Body of pancreas (tissue), 4 donors: Measurements from ENCODE around the gene TUBGCP6.

Experiments used
- POLR2A ChIP-seq, 3 donors: fragments of 450-650 bp; IDR thresholded peaks; one replicate each; pipeline ENCODE4 v1.6.1; 2016; ENCODE audit warnings: antibody characterized with exemption in 3 of 3, mild to moderate bottlenecking in 2 of 3
- TF ChIP-seq, protein P1 (sequence below), 7 experiments: fragments of 450-650 bp in 4 of 7; fragments of 200-600 bp in 3 of 7; sonication (generic) in 3 of 7; IDR thresholded peaks; one replicate each; pipeline ENCODE4 v1.5.1; 2016 to 2019; ENCODE audit warnings: antibody characterized with exemption in 7 of 7

DNA sequence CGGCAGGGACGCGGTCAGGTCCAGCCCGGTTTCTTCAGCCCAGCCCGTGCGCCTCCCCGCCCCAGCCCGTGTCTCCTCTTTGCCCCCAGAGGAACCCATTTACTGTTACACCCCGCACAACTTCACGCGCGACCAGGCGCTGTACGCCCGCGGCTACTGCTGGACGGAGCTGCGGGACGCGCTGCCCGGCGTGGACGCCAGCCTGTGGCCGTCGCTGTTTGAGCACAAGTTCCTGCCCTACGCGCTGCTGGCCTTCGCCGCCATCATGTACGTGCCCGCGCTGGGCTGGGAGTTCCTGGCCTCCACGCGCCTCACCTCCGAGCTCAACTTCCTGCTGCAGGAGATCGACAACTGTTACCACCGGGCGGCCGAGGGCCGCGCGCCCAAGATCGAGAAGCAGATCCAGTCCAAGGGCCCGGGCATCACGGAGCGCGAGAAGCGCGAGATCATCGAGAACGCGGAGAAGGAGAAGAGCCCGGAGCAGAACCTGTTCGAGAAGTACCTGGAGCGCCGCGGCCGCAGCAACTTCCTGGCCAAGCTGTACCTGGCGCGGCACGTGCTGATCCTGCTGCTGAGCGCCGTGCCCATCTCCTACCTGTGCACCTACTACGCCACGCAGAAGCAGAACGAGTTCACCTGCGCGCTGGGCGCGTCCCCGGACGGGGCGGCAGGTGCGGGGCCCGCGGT lies 67.8 kb downstream of the TUBGCP6 start:
- TF ChIP-seq POLR2A (IDR thresholded peaks at IDR 0.05) = no peak
- TF ChIP-seq, protein P1, sequence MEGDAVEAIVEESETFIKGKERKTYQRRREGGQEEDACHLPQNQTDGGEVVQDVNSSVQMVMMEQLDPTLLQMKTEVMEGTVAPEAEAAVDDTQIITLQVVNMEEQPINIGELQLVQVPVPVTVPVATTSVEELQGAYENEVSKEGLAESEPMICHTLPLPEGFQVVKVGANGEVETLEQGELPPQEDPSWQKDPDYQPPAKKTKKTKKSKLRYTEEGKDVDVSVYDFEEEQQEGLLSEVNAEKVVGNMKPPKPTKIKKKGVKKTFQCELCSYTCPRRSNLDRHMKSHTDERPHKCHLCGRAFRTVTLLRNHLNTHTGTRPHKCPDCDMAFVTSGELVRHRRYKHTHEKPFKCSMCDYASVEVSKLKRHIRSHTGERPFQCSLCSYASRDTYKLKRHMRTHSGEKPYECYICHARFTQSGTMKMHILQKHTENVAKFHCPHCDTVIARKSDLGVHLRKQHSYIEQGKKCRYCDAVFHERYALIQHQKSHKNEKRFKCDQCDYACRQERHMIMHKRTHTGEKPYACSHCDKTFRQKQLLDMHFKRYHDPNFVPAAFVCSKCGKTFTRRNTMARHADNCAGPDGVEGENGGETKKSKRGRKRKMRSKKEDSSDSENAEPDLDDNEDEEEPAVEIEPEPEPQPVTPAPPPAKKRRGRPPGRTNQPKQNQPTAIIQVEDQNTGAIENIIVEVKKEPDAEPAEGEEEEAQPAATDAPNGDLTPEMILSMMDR (IDR thresholded peaks at IDR 0.05) = no peak
